Thyroid gland (tissue), 4 donors: ENCODE measurements around the gene TRIM47. TPM values are rescaled to one million over a fixed set of nuclear protein-coding genes. Genes with fewer than 3 reads are reported as not detected.
A peak's percentile ranks its signal among the peaks of the same experiment; 100 is the strongest.
"Not testable (repeated sequence)": the region's sequence is repeated elsewhere in the genome, so short reads cannot be mapped to it uniquely, and the experiment has no call there.

Experiments
- DNase-seq, 2 donors: peaks; one replicate each; pipeline ENCODE4 v3.0.0-alpha.2; 2019
- H3K27ac ChIP-seq, 3 donors: fragments of 200-600 bp; sonication (generic); 1 replicate in 2 of 3; 2 replicates in 1 of 3; pipeline ENCODE4 v1.5.1; 2016 to 2019; ENCODE audit warnings: mild to moderate bottlenecking in 1 of 3, moderate library complexity in 1 of 3
- H3K27me3 ChIP-seq: fragments of 200-600 bp; sonication (generic); one replicate; pipeline ENCODE4 v1.5.1; 2019
- H3K36me3 ChIP-seq, 2 donors: fragments of 200-600 bp; sonication (generic); one replicate each; pipeline ENCODE4 v1.5.1; 2016 to 2019
- H3K4me1 ChIP-seq, 2 donors: fragments of 200-600 bp; sonication (generic); one replicate each; pipeline ENCODE4 v1.5.1; 2017 to 2019
- H3K4me3 ChIP-seq, 3 donors: fragments of 200-600 bp; sonication (generic); replicated peaks in 1 of 3; 1 replicate in 2 of 3; 2 replicates in 1 of 3; pipeline ENCODE4 v1.5.1; 2016; ENCODE audit warnings: mild to moderate bottlenecking in 1 of 3
- H3K9me3 ChIP-seq: fragments of 200-600 bp; sonication (generic); one replicate; pipeline ENCODE4 v1.5.1; 2017
- POLR2A ChIP-seq, 2 donors: fragments of 450-650 bp; IDR thresholded peaks; one replicate each; pipeline ENCODE4 v1.6.1; 2017; ENCODE audit warnings: antibody characterized with exemption in 2 of 2, mild to moderate bottlenecking in 2 of 2, moderate library complexity in 1 of 2
- WGBS, 2 donors: methylation state at CpG; one replicate each; pipeline ENCODE4 v1.1.5; 2017; 5-methylcytosine and 5-hydroxymethylcytosine counted together
- intact Hi-C: fragments of 100-400 bp; cut with DNase I; formaldehyde crosslinking; loops from one replicate; pipeline ENCODE4 v1.15.1; 2023
- total RNA-seq, 4 donors: library from RNA; depleted of rRNA; stranded (reverse); fragments of >200 nt; gene quantifications; one replicate each; pipeline ENCODE4 v1.2.3, GENCODE V29; 2016
- TF ChIP-seq, protein P1 (sequence below), 6 experiments: fragments of 200-600 bp in 3 of 6; fragments of 450-650 bp in 3 of 6; sonication (generic) in 3 of 6; IDR thresholded peaks; one replicate each; pipeline ENCODE4 v1.5.1; 2016 to 2019; ENCODE audit warnings: antibody characterized with exemption in 6 of 6, mild to moderate bottlenecking in 2 of 6, inconsistent platforms in 1 of 6, moderate library complexity in 1 of 6

Gene TRIM47
- total RNA-seq, 4 donors from 2014 or later = 14.7 to 27.8 (median 19.7) TPM

DNA sequence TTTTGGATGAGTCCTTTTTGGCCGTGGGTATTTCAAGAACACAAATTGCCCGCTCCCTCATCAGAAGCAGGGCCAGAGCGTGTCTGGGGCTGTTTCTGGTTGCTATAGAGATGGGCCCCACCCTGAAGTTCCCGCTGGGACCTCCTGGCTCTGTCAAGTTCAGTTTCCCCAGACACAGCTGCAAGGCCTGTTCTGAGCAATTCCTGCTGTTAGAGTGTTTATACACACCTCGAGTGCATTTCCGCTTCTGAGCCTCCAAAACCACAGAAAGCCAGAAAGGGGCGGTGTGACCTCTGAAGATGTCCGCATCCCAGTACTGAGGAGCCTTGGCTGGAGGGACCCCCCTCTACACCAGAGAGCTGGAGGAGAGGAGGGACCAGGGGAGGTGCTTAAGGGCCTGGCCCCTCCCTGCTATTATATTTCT lies 13.9 kb downstream of the TRIM47 start:
- no peak for TF ChIP-seq POLR2A (IDR thresholded peaks at IDR 0.05)
- TF ChIP-seq, protein P1, sequence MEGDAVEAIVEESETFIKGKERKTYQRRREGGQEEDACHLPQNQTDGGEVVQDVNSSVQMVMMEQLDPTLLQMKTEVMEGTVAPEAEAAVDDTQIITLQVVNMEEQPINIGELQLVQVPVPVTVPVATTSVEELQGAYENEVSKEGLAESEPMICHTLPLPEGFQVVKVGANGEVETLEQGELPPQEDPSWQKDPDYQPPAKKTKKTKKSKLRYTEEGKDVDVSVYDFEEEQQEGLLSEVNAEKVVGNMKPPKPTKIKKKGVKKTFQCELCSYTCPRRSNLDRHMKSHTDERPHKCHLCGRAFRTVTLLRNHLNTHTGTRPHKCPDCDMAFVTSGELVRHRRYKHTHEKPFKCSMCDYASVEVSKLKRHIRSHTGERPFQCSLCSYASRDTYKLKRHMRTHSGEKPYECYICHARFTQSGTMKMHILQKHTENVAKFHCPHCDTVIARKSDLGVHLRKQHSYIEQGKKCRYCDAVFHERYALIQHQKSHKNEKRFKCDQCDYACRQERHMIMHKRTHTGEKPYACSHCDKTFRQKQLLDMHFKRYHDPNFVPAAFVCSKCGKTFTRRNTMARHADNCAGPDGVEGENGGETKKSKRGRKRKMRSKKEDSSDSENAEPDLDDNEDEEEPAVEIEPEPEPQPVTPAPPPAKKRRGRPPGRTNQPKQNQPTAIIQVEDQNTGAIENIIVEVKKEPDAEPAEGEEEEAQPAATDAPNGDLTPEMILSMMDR (IDR thresholded peaks at IDR 0.05) = no peak
- peak overlapping the region in 2 of 3 donors; percentile 12 to 26 for H3K27ac ChIP-seq
- peaks cover 0 to 13% of the 10 kb centered on the region in 2 donors for H3K4me1 ChIP-seq
- H3K27me3 ChIP-seq = no peaks in the 10 kb centered on the region
- 30 to 53% methylated on average over 5 to 8 of the region's 8 CpGs for WGBS, 2 donors
- intact Hi-C loops = no loop called here
- H3K36me3 ChIP-seq = no peaks in the 10 kb centered on the region
- no peaks in the 10 kb centered on the region for H3K9me3 ChIP-seq
- H3K4me3 ChIP-seq = no peak overlapping the region
- no peak for DNase-seq

DNA sequence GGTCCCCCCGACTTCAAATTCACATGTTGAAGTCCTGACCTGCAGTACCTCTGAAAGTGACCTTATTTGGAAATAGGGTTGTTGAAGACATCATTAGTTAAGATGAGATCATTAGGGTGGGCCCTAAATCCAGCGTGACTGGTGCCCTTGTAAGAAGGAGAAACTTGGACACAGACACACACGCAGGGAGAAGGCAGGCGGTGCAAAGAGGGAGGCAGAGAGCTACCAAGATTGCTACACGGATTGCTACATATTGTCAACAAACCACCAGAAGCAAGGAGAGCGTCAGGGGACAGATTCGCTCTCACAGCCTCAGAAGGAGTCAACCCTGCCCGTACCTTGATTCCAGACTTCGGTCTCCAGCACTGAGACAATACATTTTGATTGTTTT lies 16.5 kb downstream of the TRIM47 start:
- intact Hi-C loops = no loop called here
- Histone ChIP-seq H3K27me3 (no peaks in the 10 kb centered on the region), H3K4me3 (no peak overlapping the region), H3K9me3 (no peaks in the 10 kb centered on the region), H3K36me3 (no peaks in the 10 kb centered on the region), H3K27ac (no peak overlapping the region), H3K4me1 (peaks cover 0 to 8% of the 10 kb centered on the region in 2 donors)
- TF ChIP-seq POLR2A (IDR thresholded peaks at IDR 0.05) = no peak
- TF ChIP-seq, protein P1 (IDR thresholded peaks at IDR 0.05) = no peak
- WGBS, 2 donors = 87 to 89% methylated on average over 9 of the region's 9 CpGs
- DNase-seq = no peak

DNA sequence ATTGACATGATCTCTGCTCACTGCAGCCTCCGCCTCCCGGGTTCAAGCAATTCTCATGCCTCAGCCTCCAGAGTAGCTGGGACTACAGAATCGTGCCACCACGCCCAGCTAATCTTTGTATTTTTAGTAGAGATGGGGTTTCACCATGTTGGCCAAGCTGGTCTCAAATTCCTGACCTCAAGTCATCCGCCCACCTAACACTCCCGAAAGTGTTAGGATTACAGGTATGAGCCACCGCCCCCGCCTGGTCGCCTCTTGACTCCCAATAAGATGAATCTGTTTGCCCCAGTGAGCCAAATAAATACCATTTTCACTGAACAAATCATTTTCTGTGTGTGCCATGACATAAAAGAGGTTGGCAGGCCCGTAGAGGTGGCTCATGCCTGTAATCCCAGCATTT lies 19.0 kb downstream of the TRIM47 start:
- H3K4me3 ChIP-seq, H3K36me3 ChIP-seq, H3K9me3 ChIP-seq, H3K4me1 ChIP-seq, intact Hi-C loops, H3K27me3 ChIP-seq, DNase-seq: not testable (repeated sequence)
- 83 to 89% methylated on average over 10 of the region's 10 CpGs for WGBS, 2 donors
- H3K27ac ChIP-seq = peak overlapping the region in 2 of 3 donors; percentile 38 to 63

DNA sequence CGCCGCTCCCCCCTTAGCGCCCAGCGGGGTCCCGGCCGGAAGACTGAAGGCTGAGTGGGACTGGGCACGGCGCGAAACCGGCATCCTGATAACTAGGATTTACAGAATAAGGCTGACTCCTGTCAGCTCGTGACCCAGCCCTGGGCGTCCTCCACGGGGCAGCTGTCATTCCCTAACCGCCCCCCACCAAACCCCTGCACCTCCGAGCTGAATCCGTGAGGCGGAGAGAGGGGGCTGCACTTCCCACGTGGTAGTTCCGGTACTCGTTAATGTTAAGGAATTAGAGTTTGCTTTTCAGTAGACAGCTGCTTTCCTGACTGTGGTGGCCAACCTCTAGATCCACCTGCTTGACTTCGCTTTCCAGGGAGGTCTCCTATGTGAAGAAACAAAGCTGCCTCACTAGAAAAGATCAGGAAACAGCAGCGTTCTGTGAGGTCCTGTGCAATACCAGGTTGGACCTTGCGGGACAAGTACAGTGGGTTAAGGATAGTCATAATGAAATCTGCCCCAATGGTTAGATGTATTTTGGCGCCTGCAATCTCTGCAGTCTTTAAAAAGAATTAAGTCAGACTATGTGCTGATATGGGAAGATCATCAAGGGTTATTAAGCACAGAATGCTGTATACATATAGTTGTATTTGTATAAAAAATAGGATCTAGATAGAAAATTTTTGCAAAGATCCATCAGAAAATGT lies 22.2 kb downstream of the TRIM47 start:
- 5 to 8% methylated on average over 10 of the region's 24 CpGs for WGBS, 2 donors
- H3K27me3 ChIP-seq = no peaks in the 10 kb centered on the region
- peak overlapping the region; percentile 96 to 98 (median 97) for H3K27ac ChIP-seq
- H3K36me3 ChIP-seq = peaks cover 3 to 4% of the 10 kb centered on the region in 2 donors
- H3K4me1 ChIP-seq = peaks cover 17 to 19% of the 10 kb centered on the region in 2 donors
- intact Hi-C loops = no loop called here
- TF ChIP-seq POLR2A (IDR thresholded peaks at IDR 0.05) = no peak
- TF ChIP-seq, protein P1 (IDR thresholded peaks at IDR 0.05) = no peak
- peak overlapping the region; percentile 70 to 83 (median 71) for H3K4me3 ChIP-seq
- no peak for DNase-seq
- no peaks in the 10 kb centered on the region for H3K9me3 ChIP-seq

DNA sequence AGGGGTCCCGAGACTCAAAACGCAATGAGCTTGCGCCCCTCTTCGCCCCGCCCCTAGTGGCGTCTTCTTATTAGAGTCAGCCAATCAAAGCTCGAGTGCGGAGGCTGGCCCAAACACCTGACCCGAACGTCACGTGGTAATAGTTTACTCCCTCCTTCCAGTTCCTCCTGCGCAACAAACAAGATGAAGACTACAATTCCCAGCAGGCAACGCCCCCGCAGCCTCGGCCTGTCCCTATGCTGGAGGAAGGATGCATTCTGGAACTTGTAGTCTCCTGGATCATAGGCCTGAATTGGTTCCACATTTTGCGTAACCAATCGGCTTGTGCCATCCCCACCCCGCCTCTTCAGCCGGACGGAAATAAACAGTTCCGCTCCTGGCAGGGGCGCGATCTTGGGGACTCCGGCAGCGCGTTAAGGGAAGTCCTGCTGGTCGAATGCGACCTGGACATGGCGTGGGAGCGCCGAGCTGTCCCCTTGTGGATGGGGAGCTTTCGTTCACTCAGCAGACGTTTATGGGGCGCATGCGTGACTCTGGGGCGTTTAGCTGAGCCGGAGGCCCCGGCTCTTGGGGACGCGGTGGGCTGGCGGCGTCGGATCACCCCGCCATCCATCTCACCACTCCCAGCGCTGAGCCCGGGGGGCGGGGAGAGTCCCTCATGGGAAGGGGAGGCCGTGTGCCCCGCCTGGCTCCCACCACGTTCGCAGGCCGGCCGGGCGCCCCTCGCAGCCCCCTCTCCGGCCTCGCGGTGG lies 22.9 kb downstream of the TRIM47 start, which contains the start of gene WBP2:
Gene WBP2, minus strand, starts transcription at position 26 of the 752 bp plus-strand sequence. CDS start 38 bp downstream, outside the sequence.
- intact Hi-C loops = no loop called here
- Histone ChIP-seq H3K27ac (peak within 1 kb of the TSS; percentile 97 to 98 (median 97)), H3K9me3 (no peaks in the 10 kb centered on the region), H3K36me3 (peaks cover 10 to 11% of the 10 kb centered on the region in 2 donors), H3K27me3 (no peaks in the 10 kb centered on the region), H3K4me3 (peak within 1 kb of the TSS; percentile 70 to 87 (median 71)), H3K4me1 (peaks cover 17 to 19% of the 10 kb centered on the region in 2 donors)
- DNase-seq = peak; percentile 99 to 100
- WGBS, 2 donors = 0 to 1% methylated on average over 24 to 33 of the region's 58 CpGs
- TF ChIP-seq POLR2A (IDR thresholded peaks at IDR 0.05) = peak; percentile 98 to 99
- TF ChIP-seq, protein P1 (IDR thresholded peaks at IDR 0.05) = peak in 4 of 6 experiments; percentile 28 to 46 (median 42)
